ENCODE results near the gene GALNT10.

Gene GALNT10

GRCh38 chr5:154201108-154201769 lies 10.7 kb downstream of the GALNT10 start:
- Histone ChIP-seq H3K27me3 (ENCODE audit: control insufficient read depth, low read length) (no peaks in the 10 kb centered on the region; the same call in 1 of the 2 replicates), H3K4me2 (ENCODE audit: low read length) (no peak overlapping the region), H3F3A (ENCODE audit: control insufficient read depth, insufficient read depth) (no peaks in the 10 kb centered on the region), H3K79me2 (ENCODE audit: control insufficient read depth, low read length) (no peaks in the 10 kb centered on the region), H3K27ac (ENCODE audit: low read depth, low read length) (no peak overlapping the region), H3K9me3 (ENCODE audit: control insufficient read depth, insufficient read depth, low read length) (no peaks in the 10 kb centered on the region), H3K9me2 (replicated peaks; ENCODE audit: control insufficient read depth, low read length) (no peaks in the 10 kb centered on the region), H3K36me3 (ENCODE audit: control insufficient read depth, low read length) (no peaks in the 10 kb centered on the region), H4K20me1 (ENCODE audit: control insufficient read depth, insufficient read depth, low read depth, low read length) (no peaks in the 10 kb centered on the region), H3K4me3 (ENCODE audit: low read length) (no peak overlapping the region), H3K4me1 (ENCODE audit: control insufficient read depth, low read length) (peaks cover 2% of the 10 kb centered on the region; the same call in 1 of the 2 replicates)
- TF ChIP-seq EZH2phosphoT487 (IDR thresholded peaks at IDR 0.05; ENCODE audit: borderline replicate concordance, low read length) (no peak), CTCF (IDR thresholded peaks at IDR 0.05; ENCODE audit: low read depth, low read length, poor library complexity, severe bottlenecking) (no peak)

- TF ChIP-seq EZH2phosphoT487 (IDR thresholded peaks at IDR 0.05; ENCODE audit: borderline replicate concordance, low read length): no peak
- no peak for TF ChIP-seq CTCF (IDR thresholded peaks at IDR 0.05; ENCODE audit: low read depth, low read length, poor library complexity, severe bottlenecking)
- H3K27ac ChIP-seq (ENCODE audit: low read depth, low read length): no peak overlapping the region
- no peaks in the 10 kb centered on the region for H3K79me2 ChIP-seq (ENCODE audit: control insufficient read depth, low read length)
Measured at GRCh38 chr5:154202379-154203260, 12.1 kb downstream of the GALNT10 start.

GRCh38 chr5:154203798-154204578 lies 13.5 kb downstream of the GALNT10 start:
- Histone ChIP-seq H3K27ac (ENCODE audit: low read depth, low read length) (no peak overlapping the region), H3F3A (ENCODE audit: control insufficient read depth, insufficient read depth) (no peaks in the 10 kb centered on the region), H4K20me1 (ENCODE audit: control insufficient read depth, insufficient read depth, low read depth, low read length) (no peaks in the 10 kb centered on the region), H3K79me2 (ENCODE audit: control insufficient read depth, low read length) (no peaks in the 10 kb centered on the region), H3K4me2 (ENCODE audit: low read length) (no peak overlapping the region), H3K36me3 (ENCODE audit: control insufficient read depth, low read length) (no peaks in the 10 kb centered on the region), H3K27me3 (ENCODE audit: control insufficient read depth, low read length) (no peaks in the 10 kb centered on the region; the same call in 1 of the 2 replicates), H3K4me3 (ENCODE audit: low read length) (no peak overlapping the region), H3K9me2 (replicated peaks; ENCODE audit: control insufficient read depth, low read length) (no peaks in the 10 kb centered on the region), H3K4me1 (ENCODE audit: control insufficient read depth, low read length) (no peaks in the 10 kb centered on the region), H3K9me3 (ENCODE audit: control insufficient read depth, insufficient read depth, low read length) (no peaks in the 10 kb centered on the region)
- no peak for TF ChIP-seq EZH2phosphoT487 (IDR thresholded peaks at IDR 0.05; ENCODE audit: borderline replicate concordance, low read length)
- TF ChIP-seq CTCF (IDR thresholded peaks at IDR 0.05; ENCODE audit: low read depth, low read length, poor library complexity, severe bottlenecking): no peak

More at GRCh38 chr5:154202379-154203260, 12.1 kb downstream of the GALNT10 start:
- Histone ChIP-seq H3K27me3 (ENCODE audit: control insufficient read depth, low read length) (no peaks in the 10 kb centered on the region; the same call in 1 of the 2 replicates), H3F3A (ENCODE audit: control insufficient read depth, insufficient read depth) (no peaks in the 10 kb centered on the region), H3K9me3 (ENCODE audit: control insufficient read depth, insufficient read depth, low read length) (no peaks in the 10 kb centered on the region), H3K36me3 (ENCODE audit: control insufficient read depth, low read length) (no peaks in the 10 kb centered on the region), H3K9me2 (replicated peaks; ENCODE audit: control insufficient read depth, low read length) (no peaks in the 10 kb centered on the region), H3K4me1 (ENCODE audit: control insufficient read depth, low read length) (no peaks in the 10 kb centered on the region), H4K20me1 (ENCODE audit: control insufficient read depth, insufficient read depth, low read depth, low read length) (no peaks in the 10 kb centered on the region), H3K4me2 (ENCODE audit: low read length) (no peak overlapping the region), H3K4me3 (ENCODE audit: low read length) (no peak overlapping the region)
